Gastroesophageal sphincter (tissue), 3 donors: ENCODE results near the gene SYNCRIP.

Experiments used
- POLR2AphosphoS5 ChIP-seq: sonication (generic); formaldehyde crosslinking; IDR thresholded peaks from one replicate; pipeline ENCODE4 v1.6.1; 2017; ENCODE audit warnings: antibody characterized with exemption
- TF ChIP-seq, protein P1 (sequence below), 4 experiments: fragments of 200-600 bp in 2 of 4; fragments of 450-650 bp in 2 of 4; sonication (generic) in 1 of 4; IDR thresholded peaks; one replicate each; pipeline ENCODE4 v1.5.1; 2017 to 2019; ENCODE audit warnings: antibody characterized with exemption in 4 of 4, mild to moderate bottlenecking in 2 of 4, moderate library complexity in 2 of 4

DNA sequence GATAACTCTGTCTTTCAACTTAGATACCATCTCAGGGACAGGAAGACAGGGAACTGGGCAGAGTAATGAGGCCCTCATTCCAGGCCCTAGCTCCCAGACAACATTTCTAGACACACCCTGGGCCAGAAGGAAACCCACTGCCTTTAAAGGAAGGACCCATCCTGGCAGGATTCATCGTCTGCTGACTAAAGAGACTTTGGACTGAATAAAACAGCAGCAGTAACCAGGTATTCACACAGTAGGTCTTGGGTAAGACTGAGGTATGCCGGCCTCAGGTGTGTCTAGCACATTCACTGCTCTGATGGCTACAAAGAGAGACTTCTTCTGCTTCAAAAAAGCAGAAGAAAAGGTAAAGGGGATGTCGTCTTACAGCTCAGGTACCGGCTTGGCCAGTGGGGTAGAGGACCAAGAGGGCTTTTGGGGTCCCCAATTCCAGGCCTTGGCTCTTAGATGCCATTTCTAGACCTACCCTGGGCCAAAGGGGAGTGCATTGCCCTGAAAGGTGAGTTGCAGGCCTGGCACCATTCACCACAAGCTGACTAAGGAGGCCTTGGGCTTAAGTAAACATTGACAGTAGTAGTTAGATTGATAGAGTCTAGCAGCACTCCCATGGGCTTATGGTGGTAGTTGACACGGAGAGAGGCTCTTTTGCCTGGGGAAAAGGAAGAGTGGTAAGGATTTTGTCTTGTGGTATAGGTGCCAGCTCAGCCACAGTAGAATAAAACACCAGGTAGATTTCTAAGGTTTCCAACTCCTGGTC, 62.4 kb downstream of the SYNCRIP start:
- TF ChIP-seq POLR2AphosphoS5: no peak
- TF ChIP-seq, protein P1, sequence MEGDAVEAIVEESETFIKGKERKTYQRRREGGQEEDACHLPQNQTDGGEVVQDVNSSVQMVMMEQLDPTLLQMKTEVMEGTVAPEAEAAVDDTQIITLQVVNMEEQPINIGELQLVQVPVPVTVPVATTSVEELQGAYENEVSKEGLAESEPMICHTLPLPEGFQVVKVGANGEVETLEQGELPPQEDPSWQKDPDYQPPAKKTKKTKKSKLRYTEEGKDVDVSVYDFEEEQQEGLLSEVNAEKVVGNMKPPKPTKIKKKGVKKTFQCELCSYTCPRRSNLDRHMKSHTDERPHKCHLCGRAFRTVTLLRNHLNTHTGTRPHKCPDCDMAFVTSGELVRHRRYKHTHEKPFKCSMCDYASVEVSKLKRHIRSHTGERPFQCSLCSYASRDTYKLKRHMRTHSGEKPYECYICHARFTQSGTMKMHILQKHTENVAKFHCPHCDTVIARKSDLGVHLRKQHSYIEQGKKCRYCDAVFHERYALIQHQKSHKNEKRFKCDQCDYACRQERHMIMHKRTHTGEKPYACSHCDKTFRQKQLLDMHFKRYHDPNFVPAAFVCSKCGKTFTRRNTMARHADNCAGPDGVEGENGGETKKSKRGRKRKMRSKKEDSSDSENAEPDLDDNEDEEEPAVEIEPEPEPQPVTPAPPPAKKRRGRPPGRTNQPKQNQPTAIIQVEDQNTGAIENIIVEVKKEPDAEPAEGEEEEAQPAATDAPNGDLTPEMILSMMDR (IDR thresholded peaks at IDR 0.05): no peak
